ENCODE results near the gene TXNL4B.

DNA sequence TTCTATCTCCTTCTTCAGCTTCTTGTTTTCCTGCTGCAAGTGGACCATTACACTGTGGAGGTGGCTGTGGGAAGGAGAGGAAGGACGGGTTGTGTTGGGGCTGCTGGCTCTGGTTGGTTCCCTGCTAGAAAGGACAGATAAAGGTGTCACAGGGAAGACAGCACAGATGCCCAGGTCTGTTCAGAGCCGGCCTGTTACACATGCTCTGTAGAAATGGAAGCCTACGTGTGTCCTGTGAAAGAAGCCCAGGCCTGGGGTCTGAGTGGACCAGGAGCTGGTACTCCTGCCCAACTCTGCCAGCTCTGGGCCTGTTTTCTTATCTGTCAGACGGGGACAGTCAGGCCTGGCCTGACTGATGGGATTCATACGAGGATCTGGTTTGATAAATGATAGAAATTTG, 26.6 kb upstream of the TXNL4B start:
- TF ChIP-seq, protein P1, sequence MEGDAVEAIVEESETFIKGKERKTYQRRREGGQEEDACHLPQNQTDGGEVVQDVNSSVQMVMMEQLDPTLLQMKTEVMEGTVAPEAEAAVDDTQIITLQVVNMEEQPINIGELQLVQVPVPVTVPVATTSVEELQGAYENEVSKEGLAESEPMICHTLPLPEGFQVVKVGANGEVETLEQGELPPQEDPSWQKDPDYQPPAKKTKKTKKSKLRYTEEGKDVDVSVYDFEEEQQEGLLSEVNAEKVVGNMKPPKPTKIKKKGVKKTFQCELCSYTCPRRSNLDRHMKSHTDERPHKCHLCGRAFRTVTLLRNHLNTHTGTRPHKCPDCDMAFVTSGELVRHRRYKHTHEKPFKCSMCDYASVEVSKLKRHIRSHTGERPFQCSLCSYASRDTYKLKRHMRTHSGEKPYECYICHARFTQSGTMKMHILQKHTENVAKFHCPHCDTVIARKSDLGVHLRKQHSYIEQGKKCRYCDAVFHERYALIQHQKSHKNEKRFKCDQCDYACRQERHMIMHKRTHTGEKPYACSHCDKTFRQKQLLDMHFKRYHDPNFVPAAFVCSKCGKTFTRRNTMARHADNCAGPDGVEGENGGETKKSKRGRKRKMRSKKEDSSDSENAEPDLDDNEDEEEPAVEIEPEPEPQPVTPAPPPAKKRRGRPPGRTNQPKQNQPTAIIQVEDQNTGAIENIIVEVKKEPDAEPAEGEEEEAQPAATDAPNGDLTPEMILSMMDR (IDR thresholded peaks at IDR 0.05; ENCODE audit: insufficient read depth, low read depth, low read length) = no peak
- no peak for TF ChIP-seq EZH2 (IDR thresholded peaks at IDR 0.05; ENCODE audit: insufficient read depth, low read length)
